AG04450 (cell line): ENCODE results near the gene RBM18. TPM values are rescaled to one million over a fixed set of nuclear protein-coding genes. Genes with fewer than 3 reads are reported as not detected.

Experiments
- CTCF ChIA-PET: fragments of 300-600, 350-600 bp; formaldehyde crosslinking; extraction: SDS; loops from one replicate; lab custom pipeline; 2022; ENCODE audit warnings: antibody characterized with exemption, inconsistent platforms; lab: Charles Lee
- POLR2A ChIA-PET: fragments of 350-600 bp; formaldehyde crosslinking; extraction: SDS; loops from one replicate; lab custom pipeline; 2021; ENCODE audit warnings: antibody characterized with exemption, inconsistent platforms; lab: Yijun Ruan, JAX
- DNase-seq: peaks from one replicate; pipeline ENCODE4 v3.0.0-alpha.2; 2011; ENCODE audit warnings: low read depth, low spot score
- H3K27ac ChIP-seq: one replicate; pipeline ENCODE4 v1.5.1; 2012; ENCODE audit warnings: low read depth, low read length, control low read depth
- H3K27me3 ChIP-seq: one replicate; pipeline ENCODE4 v1.6.0; 2012; ENCODE audit warnings: low read length; ENCODE audit not compliant: control insufficient read depth, insufficient read depth
- H3K4me3 ChIP-seq: 2 replicates; pipeline ENCODE4 v1.5.1; 2011; ENCODE audit warnings: mild to moderate bottlenecking, low read depth, low read length, control low read depth
- H3K9me3 ChIP-seq: 2 replicates; pipeline ENCODE4 v1.5.1; 2012; ENCODE audit warnings: low read length; ENCODE audit not compliant: control insufficient read depth, insufficient read depth
- polyA plus RNA-seq: library from polyadenylated mRNA; depleted of rRNA; stranded (reverse); fragments of >200 nt; gene quantifications from 2 replicates; pipeline ENCODE4 v1.2.3, GENCODE V29; 2011; rRNA removed
- TF ChIP-seq, protein P1 (sequence below): IDR thresholded peaks from 2 replicates; pipeline ENCODE4 v1.5.1; 2011; ENCODE audit warnings: low read depth, low read length, control low read depth, inconsistent platforms

The RBM18 gene
- polyA plus RNA-seq, 1 experiment, result 38.6 TPM

DNA sequence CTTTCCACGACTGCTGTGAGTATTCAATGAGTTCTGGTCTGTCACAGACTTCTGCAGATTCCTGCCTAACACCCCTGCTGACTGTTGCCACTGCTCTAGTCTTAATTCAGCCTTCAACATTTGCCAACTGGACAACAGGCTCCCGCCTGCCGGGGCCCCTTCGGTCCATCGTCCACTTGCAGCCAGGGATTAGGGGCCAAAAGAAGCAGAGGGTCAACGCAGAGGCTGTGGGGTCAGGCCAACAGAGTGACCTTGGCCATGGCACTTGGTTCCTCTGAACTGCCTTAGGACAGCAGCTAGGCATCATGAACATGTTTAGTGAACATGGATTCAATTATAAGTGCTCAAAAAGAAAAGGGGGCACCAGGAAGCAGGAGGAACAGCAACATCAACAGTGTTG lies 76.3 kb downstream of the RBM18 start:
- ChIA-PET POLR2A (interaction anchor here (0.6 kb wide), 1 partner anchor 115 kb away, joined by 7 read pairs; no protein-coding TSS in a partner anchor), CTCF (no interaction called here)
- no peak for DNase-seq
- Histone ChIP-seq H3K27me3 (peaks cover 29% of the 10 kb centered on the region), H3K9me3 (no peaks in the 10 kb centered on the region), H3K4me3 (no peak overlapping the region), H3K27ac (no peak overlapping the region)
- TF ChIP-seq, protein P1, sequence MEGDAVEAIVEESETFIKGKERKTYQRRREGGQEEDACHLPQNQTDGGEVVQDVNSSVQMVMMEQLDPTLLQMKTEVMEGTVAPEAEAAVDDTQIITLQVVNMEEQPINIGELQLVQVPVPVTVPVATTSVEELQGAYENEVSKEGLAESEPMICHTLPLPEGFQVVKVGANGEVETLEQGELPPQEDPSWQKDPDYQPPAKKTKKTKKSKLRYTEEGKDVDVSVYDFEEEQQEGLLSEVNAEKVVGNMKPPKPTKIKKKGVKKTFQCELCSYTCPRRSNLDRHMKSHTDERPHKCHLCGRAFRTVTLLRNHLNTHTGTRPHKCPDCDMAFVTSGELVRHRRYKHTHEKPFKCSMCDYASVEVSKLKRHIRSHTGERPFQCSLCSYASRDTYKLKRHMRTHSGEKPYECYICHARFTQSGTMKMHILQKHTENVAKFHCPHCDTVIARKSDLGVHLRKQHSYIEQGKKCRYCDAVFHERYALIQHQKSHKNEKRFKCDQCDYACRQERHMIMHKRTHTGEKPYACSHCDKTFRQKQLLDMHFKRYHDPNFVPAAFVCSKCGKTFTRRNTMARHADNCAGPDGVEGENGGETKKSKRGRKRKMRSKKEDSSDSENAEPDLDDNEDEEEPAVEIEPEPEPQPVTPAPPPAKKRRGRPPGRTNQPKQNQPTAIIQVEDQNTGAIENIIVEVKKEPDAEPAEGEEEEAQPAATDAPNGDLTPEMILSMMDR, result no peak

Other genes with a start within 250 kb of the RBM18 start
- 4.6 and 5.4 TPM in 2 replicates for gene TTLL11, start 171.5 kb downstream of the RBM18 start, polyA plus RNA-seq
- gene NDUFA8, start 105.1 kb downstream of the RBM18 start, polyA plus RNA-seq, result 80.2 and 90.4 TPM in 2 replicates
- gene MORN5, start 104.9 kb downstream of the RBM18 start, polyA plus RNA-seq, result not detected in 2 replicates
- not detected in 2 replicates for gene LHX6, start 35.9 kb downstream of the RBM18 start, polyA plus RNA-seq
- gene MRRF, start within 50 bp of the RBM18 start, polyA plus RNA-seq, result 42.9 and 50.1 TPM in 2 replicates
- gene PTGS1, start 106.2 kb upstream of the RBM18 start, polyA plus RNA-seq, result 78.3 and 83.1 TPM in 2 replicates
- not detected in 2 replicates for gene OR1J1, start 213.1 kb upstream of the RBM18 start, polyA plus RNA-seq
- 0.10 TPM in 1 of 2 replicates, not detected in the other for gene OR1J2, start 246.0 kb upstream of the RBM18 start, polyA plus RNA-seq